CD4-positive, alpha-beta T cell treated with Interleukin-1 beta for 1 hour (primary cell): ENCODE data around the gene N4BP2.

Experiments used
- DNase-seq, 2 donors: peaks; one replicate each; pipeline ENCODE4 v3.0.0-alpha.2; 2020 to 2022

N4BP2 gene

DNA sequence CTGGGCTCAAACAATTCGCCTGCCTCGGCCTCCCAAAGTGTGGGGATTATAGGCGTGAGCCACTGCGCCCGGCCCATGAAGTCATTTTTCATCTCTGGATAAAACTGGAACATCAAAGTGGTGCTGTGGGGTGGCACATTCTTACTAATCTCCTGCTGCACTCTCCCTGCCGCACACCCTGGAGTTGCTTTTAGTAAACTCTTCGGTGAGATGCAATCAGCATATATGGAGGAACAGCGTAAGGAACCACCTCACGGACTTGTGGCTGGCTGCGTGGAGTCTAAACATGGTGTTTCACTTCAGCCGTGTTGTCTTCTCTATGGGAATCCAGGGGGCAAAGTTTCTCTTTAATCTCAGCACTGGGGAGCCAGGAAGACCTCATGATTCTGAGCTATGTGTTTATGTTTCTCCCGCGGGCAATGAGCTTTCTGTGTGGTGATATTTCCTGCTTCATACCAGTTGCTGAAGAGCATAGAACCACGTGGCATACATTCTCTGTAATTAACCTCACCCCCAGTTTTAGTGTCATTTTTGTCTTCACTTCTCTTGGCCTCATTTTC is 138.0 kb downstream of the N4BP2 start:
- peak; percentile 54 to 75 for DNase-seq

DNA sequence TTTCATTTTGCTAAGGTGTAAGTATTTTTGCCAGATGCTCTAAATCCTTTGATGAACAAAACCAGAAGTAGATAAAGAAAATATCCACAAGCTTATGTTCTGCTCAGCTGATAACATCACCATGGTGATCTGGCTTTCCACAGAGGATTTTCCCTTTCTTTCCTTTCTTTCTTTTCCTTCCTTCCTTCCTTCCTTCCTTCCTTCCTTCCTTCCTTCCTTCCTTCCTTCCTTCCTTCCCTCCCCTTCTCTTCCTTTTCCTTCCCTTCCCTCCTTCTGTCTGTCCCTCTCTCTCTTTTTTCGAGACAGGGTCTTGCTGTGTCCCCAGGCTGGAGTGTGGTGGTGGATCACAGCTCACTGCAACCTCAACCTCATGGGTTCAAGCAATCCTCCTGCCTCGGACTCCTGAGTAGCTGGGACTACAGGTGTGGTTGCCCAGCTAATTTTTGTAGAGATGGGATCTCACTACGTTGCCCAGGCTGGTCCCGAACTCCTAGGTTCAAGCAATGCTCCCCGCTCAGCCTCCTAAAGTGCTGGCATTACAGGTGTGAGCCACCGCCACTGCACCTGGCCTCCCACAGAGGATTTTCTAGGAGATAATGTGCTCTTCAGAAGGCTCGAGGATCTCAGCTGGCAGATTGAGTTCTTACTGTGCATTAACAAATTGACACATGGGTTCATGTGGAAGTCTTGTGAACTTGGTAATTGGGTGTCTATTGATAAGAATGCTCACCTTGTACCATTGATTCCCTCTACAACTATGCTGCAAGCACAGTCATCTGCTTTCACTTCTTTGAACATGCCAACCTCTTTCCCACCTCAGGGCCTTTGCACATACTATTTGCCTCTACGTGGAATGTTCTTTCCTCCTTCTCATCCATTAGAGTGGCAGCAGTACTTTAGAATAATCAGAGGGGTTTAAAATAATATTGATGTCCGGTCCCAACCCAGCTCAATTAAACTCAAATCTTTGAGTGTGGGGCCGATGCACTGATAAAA is 138.8 kb downstream of the N4BP2 start:
- DNase-seq = no peak

DNA sequence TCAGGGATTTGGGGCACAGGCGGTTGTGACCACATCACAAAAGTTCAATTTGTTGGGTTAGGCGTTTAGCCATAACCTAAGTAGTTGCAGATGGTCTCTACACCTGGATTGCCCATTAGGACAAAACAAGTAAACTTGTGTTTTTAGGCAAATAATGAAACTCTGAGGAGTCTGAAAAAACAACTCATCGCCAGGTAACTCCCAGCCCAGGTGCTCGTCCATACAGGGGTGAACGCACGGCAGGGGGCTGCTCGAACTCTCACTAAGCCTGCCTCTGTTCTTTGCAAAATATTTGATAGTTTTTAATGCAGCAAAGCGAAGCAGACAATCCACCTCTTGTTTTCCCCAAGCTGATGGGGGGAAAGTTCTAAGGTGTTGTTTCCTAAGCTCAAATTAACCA is 139.6 kb downstream of the N4BP2 start:
- no peak for DNase-seq

DNA sequence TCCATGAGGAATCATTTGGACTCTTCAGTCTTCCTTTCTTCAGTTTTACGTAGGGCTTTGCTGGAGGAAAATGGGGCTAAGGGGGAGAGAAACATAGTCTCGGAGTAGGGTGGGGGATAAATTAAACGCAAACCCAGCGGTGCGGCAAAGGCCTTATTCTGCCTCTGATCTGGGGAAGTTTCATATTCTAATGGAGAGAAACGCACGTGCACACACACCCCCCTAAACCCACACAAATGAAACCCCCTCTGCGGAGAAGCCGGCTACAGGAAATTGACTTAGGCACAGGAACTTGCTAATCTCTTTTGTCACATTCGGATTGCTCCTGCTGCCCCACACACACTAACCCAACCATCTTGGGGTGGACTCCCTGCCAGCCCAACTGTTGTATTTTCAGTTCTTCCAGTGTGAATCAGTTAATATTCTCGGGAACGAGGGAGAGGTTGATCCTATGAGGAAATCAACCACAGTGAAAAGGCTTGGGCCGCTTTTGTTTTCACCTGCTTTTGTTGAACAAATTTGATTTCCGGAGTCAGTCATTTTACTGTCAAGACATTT is 140.2 kb downstream of the N4BP2 start, which contains the start of gene RHOH:
Gene RHOH (plus strand): TSS at position 308 of the 558 bp plus-strand sequence. CDS start 46,356 bp downstream, outside the sequence.
- peak; percentile 87 to 88 for DNase-seq

DNA sequence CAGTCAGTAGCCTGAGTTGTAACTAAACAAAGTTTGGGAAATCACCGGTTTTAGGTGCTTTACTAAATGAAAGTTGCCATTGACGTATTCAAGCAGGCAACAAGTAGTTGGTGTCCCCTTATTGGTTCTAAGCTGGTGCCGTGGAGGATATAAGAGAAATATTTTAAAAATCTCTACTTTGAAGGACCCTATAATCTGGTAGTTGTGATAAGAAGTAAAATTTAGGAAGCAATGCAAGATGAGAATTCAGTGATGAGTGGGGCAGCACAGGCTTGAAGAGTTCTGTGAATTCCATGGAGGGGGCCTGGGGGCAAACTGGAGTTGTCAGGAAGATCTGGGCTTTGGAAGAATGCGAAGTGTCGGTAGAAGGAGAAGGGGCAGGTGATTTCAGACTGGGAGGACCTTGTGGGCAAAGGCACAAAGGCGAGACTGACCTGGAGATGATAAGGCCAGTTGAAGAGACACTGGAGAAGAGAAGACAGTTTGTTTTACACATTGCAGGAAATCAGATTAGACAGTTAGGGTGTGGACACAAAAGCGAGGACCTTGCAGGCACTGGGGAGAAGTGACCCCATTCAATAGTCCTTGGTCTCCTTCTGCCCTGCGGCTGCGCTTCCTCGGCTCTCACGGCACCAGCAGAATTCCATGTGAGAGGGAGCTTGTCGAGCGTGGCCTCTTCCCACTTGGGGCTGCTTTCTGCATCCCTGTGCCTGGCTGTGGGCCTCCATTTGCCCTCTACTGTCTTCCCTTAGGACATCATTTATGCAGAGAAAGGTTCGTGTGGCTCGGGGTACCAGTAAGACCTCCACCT is 141.4 kb downstream of the N4BP2 start:
- DNase-seq = peak; percentile 46 to 85

DNA sequence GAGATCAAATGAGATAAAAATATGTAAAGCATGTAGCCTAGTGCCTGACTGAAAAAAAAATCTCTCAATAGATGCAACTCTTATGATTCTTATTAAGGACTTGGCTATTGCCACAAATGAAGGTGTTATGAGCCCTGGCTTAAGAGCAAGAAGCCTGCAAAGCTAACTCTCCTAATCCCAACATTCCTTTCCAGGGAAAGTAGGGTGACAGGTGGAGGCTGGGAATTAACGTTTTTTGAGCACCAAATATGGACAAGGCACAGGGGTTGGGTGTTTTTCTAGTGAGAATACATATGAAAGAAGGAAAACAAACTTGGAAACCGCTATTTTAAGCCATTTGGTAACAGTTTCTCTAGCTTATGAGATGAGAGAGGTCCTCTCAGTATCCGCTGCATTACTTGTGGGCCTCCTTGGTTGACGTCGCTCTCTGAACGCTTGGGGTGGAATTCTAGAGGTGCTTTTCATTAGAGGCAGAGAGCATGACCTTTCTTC is 142.6 kb downstream of the N4BP2 start:
- DNase-seq = no peak

DNA sequence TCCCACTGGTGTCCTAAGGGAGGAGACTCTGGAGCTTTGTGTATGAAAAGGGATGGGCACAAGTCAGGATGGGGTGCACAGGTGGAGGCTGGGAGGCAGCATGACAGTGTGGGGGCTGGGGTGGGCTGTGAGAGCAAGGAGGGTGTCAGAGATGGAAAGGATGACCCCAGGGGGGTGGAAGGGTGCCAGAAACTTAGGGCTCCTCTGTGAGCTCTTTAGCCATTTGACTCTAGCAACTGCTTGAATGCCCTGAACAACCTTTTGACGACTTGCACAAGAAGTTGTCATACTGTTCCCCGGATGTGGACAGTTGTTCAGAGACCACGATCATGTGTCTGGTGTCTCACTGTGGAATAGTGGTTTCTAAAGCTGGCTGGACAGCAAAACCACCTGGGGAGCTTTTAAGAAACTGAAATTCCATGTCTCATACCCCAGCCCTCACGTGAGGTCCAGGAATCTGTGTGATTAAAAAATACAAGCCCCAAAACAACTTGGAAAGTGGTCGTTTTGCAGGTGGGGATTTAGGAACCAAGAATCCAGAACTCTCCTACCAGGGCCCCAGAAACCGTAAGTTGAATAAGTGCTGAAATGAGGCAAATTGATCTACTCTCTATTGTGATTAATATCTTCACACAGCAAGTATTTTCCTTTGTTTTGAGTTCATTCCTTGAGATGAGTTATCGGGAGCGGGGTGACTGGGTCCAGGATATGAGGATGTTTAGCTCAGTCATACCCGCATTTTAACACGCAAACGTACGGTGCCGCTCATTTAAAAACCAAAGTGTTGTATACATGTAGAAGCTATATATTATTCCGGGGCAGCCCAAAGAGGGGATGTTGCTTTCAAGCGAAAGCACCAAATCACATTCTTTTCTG is 143.6 kb downstream of the N4BP2 start:
- peak; percentile 69 to 79 for DNase-seq

DNA sequence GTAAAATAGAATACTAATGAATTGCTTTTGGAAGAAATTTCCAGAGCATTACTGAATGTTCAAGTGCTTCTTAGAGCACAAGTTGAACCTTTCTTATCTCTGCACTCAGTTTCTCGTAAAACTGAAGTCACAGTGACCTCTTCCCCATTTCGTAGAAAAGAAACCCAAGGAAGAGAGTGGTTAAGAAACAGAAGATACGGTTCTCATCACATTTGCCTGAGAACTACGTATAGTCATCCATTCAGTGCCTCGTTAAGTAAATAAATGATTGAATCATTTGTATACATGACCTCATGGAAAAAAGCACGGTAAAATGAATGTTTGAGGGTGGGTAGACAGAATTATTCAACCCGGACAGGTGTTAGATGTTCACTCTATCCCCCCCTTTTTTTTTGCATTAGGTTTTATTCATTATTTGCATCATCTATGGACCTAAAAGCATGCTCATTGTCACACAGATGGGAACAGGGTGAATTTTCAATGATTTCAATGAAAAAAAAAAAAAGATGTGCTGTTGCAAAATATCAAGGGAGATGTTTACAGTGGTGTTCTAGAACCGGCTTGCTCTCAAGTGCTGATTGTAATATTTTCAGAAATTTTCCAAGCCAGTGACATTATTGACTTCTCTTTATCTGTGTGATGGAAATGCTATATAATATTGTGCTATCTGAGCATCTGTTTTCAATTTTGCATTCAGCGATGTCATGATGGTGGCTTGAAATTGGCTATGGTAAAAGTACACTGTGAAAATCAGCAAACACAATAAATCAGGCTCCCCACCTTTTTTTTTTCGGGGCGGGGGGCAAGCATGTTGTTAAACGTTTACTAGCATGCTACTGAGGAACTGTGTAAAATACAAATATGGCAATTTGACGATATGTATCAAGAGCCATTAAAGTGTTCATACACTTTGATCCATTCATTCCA is 144.5 kb downstream of the N4BP2 start:
- DNase-seq = peak in 1 of 2 donors; percentile 60

DNA sequence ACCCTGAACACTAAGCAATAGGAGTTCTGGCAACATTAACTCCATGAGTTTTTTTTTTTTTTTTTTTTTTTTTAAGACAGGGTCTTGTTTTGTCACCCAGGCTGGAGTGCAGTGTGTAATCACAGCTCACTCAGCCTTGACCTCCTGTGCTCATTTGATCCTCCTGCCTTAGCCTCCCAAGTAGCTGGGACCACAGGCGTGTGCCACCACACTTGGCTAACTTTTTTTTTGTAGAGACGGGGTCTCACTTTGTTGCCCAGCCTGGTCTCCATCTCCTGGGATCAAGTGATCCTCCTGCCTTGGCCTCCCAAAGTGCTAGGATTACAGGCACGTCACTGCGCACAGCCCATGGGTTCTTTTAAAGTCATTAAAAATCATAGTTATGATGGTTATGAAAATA is 145.2 kb downstream of the N4BP2 start:
- no peak for DNase-seq

DNA sequence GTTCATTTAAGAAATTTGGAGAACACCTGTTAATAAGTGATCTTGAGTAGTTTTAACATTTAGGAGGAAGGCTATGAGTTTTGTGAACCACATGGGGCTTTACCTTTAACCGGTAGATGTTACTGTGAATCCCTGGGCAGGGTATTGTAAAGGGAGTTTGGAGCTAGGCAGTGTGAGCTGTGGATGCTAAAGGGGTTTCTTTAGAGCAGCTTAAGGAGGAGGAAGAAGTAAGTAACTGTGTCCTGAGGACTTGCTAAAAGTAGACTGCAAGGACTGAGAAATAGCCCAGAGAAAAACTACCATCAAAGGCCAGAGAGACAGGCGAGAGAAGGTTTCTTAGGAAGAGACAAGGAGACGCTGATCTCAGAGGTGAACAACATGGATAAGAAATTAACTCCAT is 145.8 kb downstream of the N4BP2 start:
- no peak for DNase-seq

DNA sequence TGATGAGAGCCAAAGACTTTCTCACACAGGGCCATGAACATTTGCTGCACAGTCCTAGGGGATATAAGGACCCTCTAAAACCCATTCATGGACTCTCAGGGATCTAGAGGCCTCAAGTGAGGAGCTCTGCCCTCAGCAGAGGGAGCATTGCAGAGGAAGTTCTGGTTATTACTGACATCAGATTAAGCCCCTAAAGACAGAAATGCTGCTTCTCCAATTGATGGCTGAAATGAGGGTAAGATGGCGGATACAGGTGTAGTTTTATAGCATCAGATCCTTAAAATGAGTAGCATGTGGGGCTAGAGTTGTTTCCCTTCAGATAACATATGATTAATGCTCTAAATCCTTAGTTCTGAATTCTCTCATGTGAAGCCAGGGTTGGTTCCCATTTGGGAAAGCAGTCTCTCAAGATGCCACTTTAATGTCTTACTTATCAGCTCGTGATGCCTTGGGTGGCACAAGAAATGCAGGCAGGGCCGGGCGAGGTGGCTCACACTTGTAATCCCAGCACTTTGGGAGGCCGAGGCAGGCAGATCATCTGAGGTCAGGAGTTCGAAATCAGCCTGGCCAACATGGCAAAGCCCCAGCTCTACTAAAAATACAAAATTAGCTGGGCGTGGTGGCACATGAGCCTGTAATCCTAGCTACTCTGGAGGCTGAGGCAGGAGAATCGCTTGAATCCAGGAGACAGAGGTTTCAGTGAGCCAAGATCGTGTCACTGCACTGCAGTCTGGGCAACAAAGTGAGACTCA is 148.0 kb downstream of the N4BP2 start:
- DNase-seq = no peak

DNA sequence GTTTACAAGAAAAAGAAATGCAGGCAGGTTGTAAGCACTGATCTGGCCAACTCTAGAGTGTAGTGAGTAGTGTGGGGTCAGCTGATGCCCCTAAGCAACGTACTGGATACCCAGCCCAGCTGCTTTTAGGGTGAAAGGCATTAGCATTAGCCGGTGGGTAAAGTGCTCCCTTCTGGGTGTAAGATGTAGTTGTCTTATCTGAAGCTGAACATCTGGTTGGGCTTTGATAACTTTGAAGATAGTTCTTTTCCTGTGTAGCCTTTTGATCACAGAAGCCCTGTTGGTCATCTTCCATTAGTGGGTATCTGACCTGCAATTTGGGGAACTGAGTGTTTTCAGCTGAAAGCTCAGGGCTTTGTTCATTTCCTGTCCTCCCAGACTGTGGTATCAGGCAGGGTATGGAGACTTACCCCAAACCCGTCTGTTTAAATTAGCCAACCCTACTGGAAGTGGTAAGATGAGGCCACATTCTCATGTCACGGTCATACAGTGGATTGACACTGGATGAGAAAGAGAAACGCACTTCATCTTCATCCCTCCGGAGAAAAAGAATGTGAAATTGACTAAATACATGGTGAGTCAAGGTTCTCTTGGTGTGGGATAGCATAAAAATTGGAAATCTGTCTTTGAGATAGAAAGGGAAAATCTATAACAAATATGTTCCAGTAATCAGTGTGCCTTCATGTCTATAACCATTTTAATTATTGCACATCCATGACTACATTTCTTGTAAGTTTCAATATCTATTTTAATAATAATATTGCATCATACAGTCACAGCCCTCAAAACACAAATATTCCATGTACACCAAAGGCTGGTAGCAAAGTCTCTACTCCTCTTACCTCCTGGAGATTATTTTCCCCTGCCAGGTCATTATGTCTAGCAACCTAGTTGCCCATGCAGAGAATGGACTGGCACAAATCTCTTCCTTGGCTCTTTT is 148.9 kb downstream of the N4BP2 start:
- DNase-seq = peak; percentile 55 to 66

DNA sequence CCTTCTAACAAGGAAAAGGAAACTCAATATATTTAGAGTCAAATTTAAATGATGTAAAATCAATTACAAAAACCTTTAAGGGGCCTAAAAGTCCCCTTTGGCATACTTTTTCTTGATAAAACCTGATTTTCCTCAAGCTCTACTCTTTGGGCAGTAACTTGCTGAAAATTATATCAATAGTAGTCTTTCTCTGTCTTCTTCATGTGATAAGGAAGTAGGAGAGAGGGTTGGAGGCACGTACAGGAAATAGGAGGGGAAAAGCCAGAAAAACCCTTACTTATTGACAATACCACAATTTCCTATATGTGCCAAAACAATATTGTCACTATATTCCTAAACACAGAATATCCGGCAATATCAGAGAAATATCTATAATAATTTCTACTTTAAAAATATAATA is 149.8 kb downstream of the N4BP2 start:
- no peak for DNase-seq
